ENCODE data around the gene ARID1B. TPM values are rescaled to one million over a fixed set of nuclear protein-coding genes. Genes with fewer than 3 reads are reported as not detected.

The ARID1B gene
- total and polyA plus RNA-seq, 10 donors = 17.7 to 223 (median 141) TPM

GRCh38 chr6:157172830-157173536 lies 395.8 kb downstream of the ARID1B start:
- DNase-seq = no peak
- WGBS, 5 donors = 92 to 97% (median 95%) methylated on average over 5 of the region's 5 CpGs
- Histone ChIP-seq H3K36me3 (peaks cover 0 to 80% (median 27%) of the 10 kb centered on the region in 6 donors), H3K4me1 (no peaks in the 10 kb centered on the region), H3K9me3 (no peaks in the 10 kb centered on the region), H3K4me3 (no peak overlapping the region), H3K27me3 (replicated peaks in 1 of 7) (no peaks in the 10 kb centered on the region), H3K27ac (no peak overlapping the region)
- intact Hi-C loops (cut with DNase I; ENCODE audit: low total_unique reads) = no loop called here
- TF ChIP-seq CTCF (IDR thresholded peaks at IDR 0.05 in 8 of 11, conservative IDR thresholded peaks at IDR 0.05 in 3 of 11) = no peak
- TF ChIP-seq POLR2AphosphoS5 (IDR thresholded peaks at IDR 0.05) = no peak
- no peak for TF ChIP-seq POLR2A (IDR thresholded peaks at IDR 0.05)

- no peak for DNase-seq
- 95 to 98% (median 97%) methylated on average over 8 of the region's 8 CpGs for WGBS, 5 donors
- Histone ChIP-seq H3K27ac (no peak overlapping the region), H3K9me3 (no peaks in the 10 kb centered on the region), H3K4me3 (no peak overlapping the region), H3K36me3 (peaks cover 0 to 72% (median 20%) of the 10 kb centered on the region in 6 donors), H3K27me3 (replicated peaks in 1 of 7) (no peaks in the 10 kb centered on the region), H3K4me1 (no peaks in the 10 kb centered on the region)
- intact Hi-C loops (cut with DNase I; ENCODE audit: low total_unique reads) = no loop called here
- no peak for TF ChIP-seq POLR2AphosphoS5 (IDR thresholded peaks at IDR 0.05)
- TF ChIP-seq POLR2A (IDR thresholded peaks at IDR 0.05) = no peak
- no peak for TF ChIP-seq CTCF (IDR thresholded peaks at IDR 0.05 in 8 of 11, conservative IDR thresholded peaks at IDR 0.05 in 3 of 11)
These were observed 396.6 kb downstream of the ARID1B start for GRCh38 chr6:157173776-157174175.

GRCh38 chr6:157174731-157175130 lies 397.6 kb downstream of the ARID1B start:
- H3K36me3 ChIP-seq = peaks cover 0 to 62% (median 13%) of the 10 kb centered on the region in 6 donors
- no peaks in the 10 kb centered on the region for H3K9me3 ChIP-seq
- H3K4me1 ChIP-seq = no peaks in the 10 kb centered on the region
- TF ChIP-seq CTCF (IDR thresholded peaks at IDR 0.05 in 8 of 11, conservative IDR thresholded peaks at IDR 0.05 in 3 of 11) (no peak), POLR2A (IDR thresholded peaks at IDR 0.05) (no peak), POLR2AphosphoS5 (IDR thresholded peaks at IDR 0.05) (no peak)
- no peak overlapping the region for H3K4me3 ChIP-seq
- H3K27me3 ChIP-seq (replicated peaks in 1 of 7) = no peaks in the 10 kb centered on the region
- intact Hi-C loops (cut with DNase I; ENCODE audit: low total_unique reads) = no loop called here
- no peak overlapping the region for H3K27ac ChIP-seq
- DNase-seq = no peak

GRCh38 chr6:157177731-157178336 lies 400.7 kb downstream of the ARID1B start:
- no peak for DNase-seq
- H3K27ac ChIP-seq = no peak overlapping the region
- H3K9me3 ChIP-seq = no peaks in the 10 kb centered on the region
- no peak overlapping the region for H3K4me3 ChIP-seq
- H3K36me3 ChIP-seq = peaks cover 0 to 59% (median 27%) of the 10 kb centered on the region in 6 donors
- WGBS, 5 donors = 92 to 98% (median 97%) methylated on average over 15 of the region's 15 CpGs
- no peaks in the 10 kb centered on the region for H3K4me1 ChIP-seq
- no peaks in the 10 kb centered on the region for H3K27me3 ChIP-seq (replicated peaks in 1 of 7)
- intact Hi-C loops (cut with DNase I; ENCODE audit: low total_unique reads) = no loop called here
- no peak for TF ChIP-seq POLR2AphosphoS5 (IDR thresholded peaks at IDR 0.05)
- TF ChIP-seq CTCF (IDR thresholded peaks at IDR 0.05 in 8 of 11, conservative IDR thresholded peaks at IDR 0.05 in 3 of 11) = no peak
- TF ChIP-seq POLR2A (IDR thresholded peaks at IDR 0.05) = no peak
